Inflammatory macrophage treated with lipopolysaccharide for 1 hour (primary cell): Measurements from ENCODE around the gene ARL16.

Experiments used
- DNase-seq, 2 donors: peaks; one replicate each; pipeline ENCODE4 v3.0.0-alpha.2; 2020 to 2022

ARL16 gene

GRCh38 chr17:81666342-81667191 lies 17.0 kb downstream of the ARL16 start, which contains the start of the genes CCDC137 and OXLD1:
TSS of gene CCDC137 (plus strand) at chr17:81666737. CDS start at chr17:81666767, 30 bp downstream.
TSS of gene OXLD1 (minus strand) at chr17:81666605. CDS start at chr17:81666577, 28 bp downstream.
- DNase-seq = peak; percentile 96 to 98

GRCh38 chr17:81666092-81666341 lies 17.6 kb downstream of the ARL16 start:
- DNase-seq = no peak

- DNase-seq = peak in 1 of 2 donors; percentile 26
Observed at GRCh38 chr17:81665205-81666091, 18.1 kb downstream of the ARL16 start.

- no peak for DNase-seq
Observed at GRCh38 chr17:81664051-81664470, 19.5 kb downstream of the ARL16 start.

DNA sequence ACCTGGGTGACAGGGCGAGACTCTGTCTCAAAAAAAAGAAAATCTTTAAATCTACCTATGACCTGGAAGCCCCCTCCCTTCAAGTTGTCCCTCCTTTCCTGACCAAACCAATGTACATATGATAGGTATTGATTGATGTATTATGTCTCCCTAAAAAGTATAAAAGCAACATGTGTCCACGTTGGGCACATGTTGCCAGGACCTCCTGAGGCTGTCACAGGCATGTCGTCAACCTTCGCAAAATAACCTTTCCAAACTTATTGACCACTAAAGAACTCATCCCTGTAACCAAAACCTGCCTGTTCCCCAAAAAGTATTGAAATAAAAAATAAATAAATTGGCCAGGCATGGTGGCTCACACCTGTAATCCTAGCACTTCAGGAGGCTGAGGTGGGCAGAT lies 21.6 kb downstream of the ARL16 start:
- DNase-seq = no peak

DNA sequence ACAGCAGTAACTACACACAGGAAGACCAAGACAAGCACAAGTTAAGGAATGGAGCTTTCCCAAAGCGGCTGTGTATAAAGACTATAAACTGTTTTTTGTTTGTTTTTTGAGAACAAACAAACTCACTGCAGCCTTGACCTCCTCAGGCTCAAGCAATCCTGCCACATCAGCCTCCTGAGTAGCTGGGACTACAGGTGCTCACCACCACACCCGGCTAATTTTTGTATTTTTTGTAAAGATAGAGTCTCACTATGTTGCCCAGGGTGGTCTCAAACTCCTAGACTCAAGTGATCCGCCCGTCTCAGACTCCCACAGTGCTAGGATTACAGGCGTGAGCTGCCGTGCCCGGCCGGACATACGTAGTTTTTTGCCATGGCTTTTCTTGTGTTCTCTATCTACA lies 23.2 kb downstream of the ARL16 start:
- DNase-seq = no peak

GRCh38 chr17:81659038-81659437 lies 24.6 kb downstream of the ARL16 start:
- no peak for DNase-seq

GRCh38 chr17:81656835-81657234 lies 26.8 kb downstream of the ARL16 start:
- DNase-seq = no peak

- DNase-seq = no peak
Observed at GRCh38 chr17:81656118-81656743, 27.4 kb downstream of the ARL16 start, which contains the start of gene PDE6G. TSS of gene PDE6G (minus strand) at chr17:81656542. CDS start at chr17:81653305, 3,237 bp downstream.

DNA sequence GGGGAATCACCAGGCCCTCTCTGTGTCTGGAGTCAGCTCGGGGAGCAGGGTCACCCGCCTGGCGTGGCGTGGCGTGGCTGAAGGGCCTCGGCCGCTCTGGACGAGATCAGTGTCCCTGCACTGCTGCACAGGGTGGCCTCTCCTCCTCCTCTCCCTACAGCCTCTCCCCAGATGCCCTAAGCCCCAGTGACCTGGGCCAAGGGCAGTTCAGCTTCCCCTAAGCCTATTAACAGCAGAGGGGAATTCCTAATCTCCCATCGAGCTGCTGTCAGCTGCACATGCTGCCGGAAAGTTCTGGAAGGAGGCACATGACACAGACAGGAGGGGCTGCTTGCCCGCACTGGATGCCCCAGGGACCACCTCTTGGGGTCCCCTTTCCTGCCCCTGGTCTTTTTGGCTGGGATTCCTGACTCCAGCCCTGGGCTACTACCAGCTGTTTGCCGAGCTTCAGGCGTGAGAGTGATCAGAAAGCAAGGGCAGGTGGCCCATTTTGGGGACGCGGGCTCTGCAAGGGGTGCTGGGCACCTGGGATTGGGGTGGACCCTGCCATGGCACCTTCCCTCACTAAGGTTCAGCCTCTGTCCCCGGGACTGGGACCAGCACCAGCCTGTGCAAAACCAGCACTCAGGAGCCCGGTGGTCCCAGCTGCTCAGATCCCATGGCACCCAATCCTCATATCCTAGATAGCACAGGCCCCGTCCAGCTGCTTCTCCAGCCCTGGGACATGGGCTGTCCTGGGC lies 28.0 kb downstream of the ARL16 start:
- DNase-seq = peak; percentile 35 to 72

- no peak for DNase-seq
Observed at GRCh38 chr17:81652906-81653771, 30.5 kb downstream of the ARL16 start.

- no peak for DNase-seq
Observed at GRCh38 chr17:81651692-81652091, 31.9 kb downstream of the ARL16 start.

DNA sequence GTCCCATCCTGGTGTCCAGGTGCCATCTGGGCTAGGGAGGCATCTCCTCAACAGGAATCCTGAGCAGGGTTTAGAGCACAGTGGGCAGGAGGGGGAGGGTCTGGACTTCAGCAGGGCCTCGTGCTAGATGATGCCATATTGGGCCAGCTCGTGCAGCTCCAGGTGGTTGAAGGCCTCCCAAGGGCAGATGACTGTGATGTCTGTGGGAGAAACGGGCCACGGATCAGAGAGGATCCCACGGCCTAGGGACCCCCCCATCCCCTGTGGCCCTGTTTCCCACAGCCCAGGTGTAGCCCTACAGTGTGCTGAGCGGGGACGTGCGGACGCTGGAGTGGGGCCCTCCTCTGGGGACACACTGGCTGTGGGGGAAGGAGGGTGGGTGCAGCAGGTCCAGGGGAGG lies 32.6 kb downstream of the ARL16 start:
- no peak for DNase-seq

DNA sequence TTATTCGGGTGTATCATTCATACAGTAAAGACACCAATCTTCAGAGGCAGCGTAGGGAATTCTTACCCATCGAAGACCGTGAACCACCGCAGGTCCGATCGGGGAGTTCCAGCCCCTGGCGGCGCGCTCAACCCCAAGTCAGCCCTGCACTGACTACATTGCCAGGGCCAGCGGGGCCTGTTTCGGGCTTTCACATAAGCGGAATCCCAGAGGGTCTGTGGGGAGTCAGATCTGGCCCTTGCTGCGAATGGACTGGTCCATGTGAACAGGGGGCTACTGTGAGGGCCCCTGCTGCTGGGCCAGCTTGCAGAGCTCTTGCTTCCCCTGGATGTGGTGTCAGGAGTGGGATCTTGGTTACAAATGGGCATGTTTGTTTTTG lies 34.9 kb downstream of the ARL16 start:
- no peak for DNase-seq

- DNase-seq = no peak
Observed at GRCh38 chr17:81648013-81648706, 35.4 kb downstream of the ARL16 start.

- no peak for DNase-seq
Observed at GRCh38 chr17:81647640-81648012, 36.0 kb downstream of the ARL16 start.

DNA sequence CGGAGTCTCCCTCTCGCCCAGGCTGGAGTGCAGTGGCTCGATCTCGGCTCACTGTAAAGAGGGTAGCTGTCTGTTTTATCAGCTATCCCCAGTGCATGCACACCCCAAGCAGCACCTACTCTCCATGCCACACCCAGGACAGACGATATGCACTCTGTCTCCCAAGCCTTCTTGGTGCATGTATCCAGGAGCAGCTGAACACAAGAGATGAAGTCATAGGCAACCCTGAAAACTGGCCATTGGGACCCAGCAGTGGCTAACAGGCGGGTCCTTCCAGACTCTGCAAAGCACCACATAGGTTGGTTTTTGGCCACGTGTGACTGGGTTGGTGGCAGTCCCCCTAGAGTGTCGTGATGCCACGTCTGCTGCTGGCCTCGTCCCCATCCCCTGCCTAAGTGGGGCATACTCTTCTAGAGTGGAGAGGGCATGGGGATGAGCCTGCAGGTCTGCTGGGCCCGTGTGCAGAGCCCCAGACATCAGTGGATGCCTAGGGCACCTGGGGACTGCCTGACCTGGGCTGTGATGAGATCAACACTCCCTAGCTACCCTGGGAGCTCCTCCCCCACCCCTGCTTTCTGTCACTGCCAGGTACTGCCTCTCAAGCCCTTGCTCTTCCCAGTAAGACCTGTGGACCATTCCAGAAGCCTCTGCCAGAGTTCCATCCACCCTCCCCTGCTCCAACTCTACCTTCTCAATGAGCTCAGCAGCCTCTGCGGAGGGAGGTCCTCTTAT lies 36.6 kb downstream of the ARL16 start:
- DNase-seq = no peak

GRCh38 chr17:81644976-81645952 lies 38.3 kb downstream of the ARL16 start:
- DNase-seq = no peak

DNA sequence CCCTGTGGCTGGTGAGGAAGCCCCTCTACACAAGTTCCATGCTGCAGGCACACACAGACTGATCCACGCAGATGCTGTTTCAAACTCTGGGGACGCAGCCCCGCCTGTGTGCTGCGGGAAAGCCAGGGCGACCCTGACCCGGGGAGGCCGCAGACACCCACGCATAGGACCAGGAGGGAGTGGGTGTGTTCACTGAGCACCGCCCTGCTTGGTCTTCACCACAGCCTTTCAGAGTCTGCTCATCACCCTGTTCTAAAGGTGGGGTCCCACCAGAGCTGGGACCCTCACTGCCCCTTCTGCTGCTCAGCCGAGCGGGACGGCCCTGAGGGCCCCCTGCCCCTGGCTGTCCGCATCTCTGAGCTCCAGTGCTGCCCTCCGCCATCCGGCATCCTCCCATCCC lies 39.1 kb downstream of the ARL16 start:
- no peak for DNase-seq
